ENCODE results near the gene UBE2H.

Gene UBE2H

DNA sequence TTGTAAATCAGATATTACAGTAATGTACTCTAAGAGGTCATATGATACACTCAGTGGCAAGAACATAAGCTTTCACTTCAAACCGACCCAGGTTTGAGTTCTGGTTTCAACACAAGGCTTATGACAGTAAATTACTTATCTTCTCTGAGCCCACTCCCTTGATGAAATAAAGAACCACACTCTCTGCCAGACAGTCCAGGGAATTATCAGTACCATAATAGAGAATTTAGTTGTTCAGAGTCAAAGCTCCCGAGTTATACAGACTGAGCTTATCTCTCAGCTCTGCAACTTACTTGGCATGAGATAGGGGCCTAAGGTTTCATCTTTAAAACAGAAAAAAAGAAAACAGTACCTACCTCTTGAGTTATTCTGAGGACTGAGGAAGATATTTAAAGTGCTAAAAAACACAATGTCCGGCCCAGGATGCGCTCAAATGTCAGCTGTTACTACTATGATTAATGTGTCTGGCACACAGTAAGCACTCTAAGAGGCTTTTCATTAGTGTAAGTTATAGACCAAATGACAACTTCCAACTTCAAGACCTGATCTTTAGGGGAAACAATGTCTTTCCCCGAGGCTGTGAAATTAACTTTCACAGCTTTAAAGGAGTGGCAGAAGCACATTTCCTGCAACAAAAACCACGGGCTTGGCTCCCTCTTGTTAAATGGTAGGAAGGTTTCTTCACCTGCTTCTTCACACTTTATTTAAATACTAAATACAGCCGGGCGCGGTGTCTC lies 38.1 kb downstream of the UBE2H start:
- H3K4me1 ChIP-seq (ENCODE audit: insufficient read depth, low read length): peaks cover 14% of the 10 kb centered on the region
- no peak overlapping the region for H3K4me3 ChIP-seq (ENCODE audit: low read length)
- peaks cover 2% of the 10 kb centered on the region for H3K9me3 ChIP-seq (ENCODE audit: low read length)
- H2AFZ ChIP-seq (ENCODE audit: low read depth, low read length): no peak overlapping the region
- H3K27me3 ChIP-seq (ENCODE audit: insufficient read depth, low read length): no peaks in the 10 kb centered on the region
- peaks cover 9% of the 10 kb centered on the region for H3K36me3 ChIP-seq (ENCODE audit: insufficient read depth, low read length)

DNA sequence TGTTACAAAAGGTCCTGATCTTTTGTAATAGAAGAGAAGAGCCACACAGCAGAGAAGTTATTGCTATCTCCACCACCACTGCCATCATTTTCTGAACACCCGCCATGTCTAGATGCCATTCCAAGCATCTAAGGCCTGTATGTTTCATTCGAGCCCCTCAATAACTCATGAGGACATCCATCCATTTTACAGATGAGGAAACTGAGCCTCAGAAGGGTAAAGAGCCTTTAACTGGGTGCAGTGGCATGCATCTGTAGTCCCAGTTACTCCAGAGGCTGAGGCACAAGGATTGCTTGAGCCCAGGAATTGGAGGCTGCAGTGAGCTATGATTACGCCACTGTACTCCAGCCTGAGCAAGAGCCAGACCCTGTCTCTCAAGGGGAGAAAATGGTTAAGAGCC lies 39.3 kb downstream of the UBE2H start:
- Histone ChIP-seq H2AFZ (ENCODE audit: low read depth, low read length) (no peak overlapping the region), H3K4me3 (ENCODE audit: low read length) (no peak overlapping the region), H3K9me3 (ENCODE audit: low read length) (peaks cover 2% of the 10 kb centered on the region), H3K36me3 (ENCODE audit: insufficient read depth, low read length) (peaks cover 6% of the 10 kb centered on the region), H3K4me1 (ENCODE audit: insufficient read depth, low read length) (peaks cover 24% of the 10 kb centered on the region), H3K27me3 (ENCODE audit: insufficient read depth, low read length) (no peaks in the 10 kb centered on the region)

DNA sequence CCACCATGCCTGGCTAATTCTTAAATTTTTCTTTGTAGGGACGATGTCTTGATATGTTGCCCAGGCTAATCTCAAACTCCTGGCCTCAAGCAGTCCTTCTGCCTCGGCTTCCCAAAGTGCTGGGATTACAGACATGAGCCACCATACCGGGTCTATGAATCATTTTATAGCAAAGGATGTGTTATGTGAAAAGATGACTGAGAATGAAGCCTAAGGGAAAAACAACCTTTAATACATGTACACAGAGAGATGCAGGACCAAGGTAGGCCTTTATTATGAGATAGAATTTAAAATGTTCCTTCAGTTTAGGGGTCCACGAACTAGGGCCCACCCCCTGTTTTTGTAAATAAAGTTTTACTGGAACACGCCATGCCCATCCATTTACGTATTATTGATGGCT lies 41.0 kb downstream of the UBE2H start:
- Histone ChIP-seq H3K4me1 (ENCODE audit: insufficient read depth, low read length) (peaks cover 20% of the 10 kb centered on the region), H3K36me3 (ENCODE audit: insufficient read depth, low read length) (peaks cover 6% of the 10 kb centered on the region), H3K27me3 (ENCODE audit: insufficient read depth, low read length) (no peaks in the 10 kb centered on the region), H3K9me3 (ENCODE audit: low read length) (peaks cover 2% of the 10 kb centered on the region), H2AFZ (ENCODE audit: low read depth, low read length) (no peak overlapping the region), H3K4me3 (ENCODE audit: low read length) (no peak overlapping the region)

DNA sequence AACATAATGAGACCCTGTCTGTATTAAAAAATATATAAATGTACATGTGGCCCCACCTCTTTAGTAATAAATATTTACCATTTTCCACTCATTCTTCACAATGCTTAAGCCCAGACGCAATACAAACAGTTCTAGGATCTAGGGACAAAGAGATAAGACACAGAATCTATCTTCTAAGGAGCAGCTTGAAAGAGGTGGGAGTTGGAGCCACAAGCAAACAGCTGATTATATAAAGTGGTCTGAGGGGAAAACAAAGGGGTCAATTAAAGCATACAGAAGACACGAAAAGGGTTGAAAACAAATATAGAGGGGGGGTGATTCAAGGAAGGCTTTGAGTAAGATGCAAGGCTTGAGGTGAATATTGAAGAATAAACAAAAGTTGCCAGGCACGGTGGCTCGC lies 43.1 kb downstream of the UBE2H start:
- Histone ChIP-seq H3K27me3 (ENCODE audit: insufficient read depth, low read length) (no peaks in the 10 kb centered on the region), H3K36me3 (ENCODE audit: insufficient read depth, low read length) (peaks cover 7% of the 10 kb centered on the region), H3K4me3 (ENCODE audit: low read length) (no peak overlapping the region), H2AFZ (ENCODE audit: low read depth, low read length) (no peak overlapping the region), H3K4me1 (ENCODE audit: insufficient read depth, low read length) (peaks cover 23% of the 10 kb centered on the region), H3K9me3 (ENCODE audit: low read length) (peaks cover 2% of the 10 kb centered on the region)

DNA sequence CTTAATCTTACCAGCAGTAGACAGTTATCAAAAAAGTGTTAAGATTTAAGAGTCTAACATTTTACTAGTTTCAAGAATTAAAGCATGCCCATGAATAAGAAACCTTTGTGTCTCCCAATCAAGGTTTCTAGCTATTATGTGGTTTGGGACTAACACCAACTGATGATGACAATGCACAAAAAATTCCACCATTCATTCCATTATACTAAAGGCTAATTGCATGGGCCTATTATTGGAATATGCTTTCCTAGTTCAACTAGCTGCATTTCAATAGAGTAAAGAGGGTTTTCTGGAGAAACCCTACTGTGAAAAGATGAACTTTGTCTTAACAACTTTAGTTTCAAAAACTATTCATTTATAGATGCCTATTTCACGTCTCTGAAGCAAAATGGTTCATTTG lies 44.6 kb downstream of the UBE2H start:
- Histone ChIP-seq H3K4me3 (ENCODE audit: low read length) (no peak overlapping the region), H3K9me3 (ENCODE audit: low read length) (no peaks in the 10 kb centered on the region), H3K4me1 (ENCODE audit: insufficient read depth, low read length) (peaks cover 23% of the 10 kb centered on the region), H3K36me3 (ENCODE audit: insufficient read depth, low read length) (peaks cover 6% of the 10 kb centered on the region), H2AFZ (ENCODE audit: low read depth, low read length) (no peak overlapping the region), H3K27me3 (ENCODE audit: insufficient read depth, low read length) (no peaks in the 10 kb centered on the region)

DNA sequence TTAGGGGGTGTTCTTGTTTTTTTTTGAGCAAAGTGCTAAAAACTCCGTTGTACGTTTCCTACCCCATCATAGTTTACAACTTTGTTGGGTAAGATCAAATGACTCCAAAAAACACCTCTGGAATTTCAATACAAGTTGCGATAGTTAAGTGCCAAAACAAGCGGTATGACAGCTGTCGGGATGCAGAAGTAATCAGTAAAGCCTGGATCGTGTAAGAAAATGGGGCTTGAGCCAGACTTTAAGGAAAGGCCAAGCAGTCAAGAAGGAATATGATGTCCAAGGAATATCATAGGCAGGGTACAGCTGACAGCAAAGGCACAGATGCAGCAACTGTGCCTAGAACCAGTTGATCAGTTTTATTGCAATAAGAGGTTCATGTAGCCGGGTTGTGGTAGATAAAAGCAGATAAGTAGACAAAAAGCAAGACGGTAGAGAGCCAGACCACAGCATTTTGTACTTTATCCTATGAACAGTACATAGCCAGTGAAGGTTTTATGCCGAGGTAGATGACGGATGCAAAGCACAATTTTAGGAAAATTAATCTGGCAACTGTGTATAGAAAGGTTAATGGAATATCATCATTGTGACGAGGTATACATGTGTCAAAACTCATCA lies 45.5 kb downstream of the UBE2H start:
- Histone ChIP-seq H2AFZ (ENCODE audit: low read depth, low read length) (no peak overlapping the region), H3K4me1 (ENCODE audit: insufficient read depth, low read length) (peaks cover 23% of the 10 kb centered on the region), H3K36me3 (ENCODE audit: insufficient read depth, low read length) (peaks cover 6% of the 10 kb centered on the region), H3K27me3 (ENCODE audit: insufficient read depth, low read length) (no peaks in the 10 kb centered on the region), H3K9me3 (ENCODE audit: low read length) (no peaks in the 10 kb centered on the region), H3K4me3 (ENCODE audit: low read length) (no peak overlapping the region)

DNA sequence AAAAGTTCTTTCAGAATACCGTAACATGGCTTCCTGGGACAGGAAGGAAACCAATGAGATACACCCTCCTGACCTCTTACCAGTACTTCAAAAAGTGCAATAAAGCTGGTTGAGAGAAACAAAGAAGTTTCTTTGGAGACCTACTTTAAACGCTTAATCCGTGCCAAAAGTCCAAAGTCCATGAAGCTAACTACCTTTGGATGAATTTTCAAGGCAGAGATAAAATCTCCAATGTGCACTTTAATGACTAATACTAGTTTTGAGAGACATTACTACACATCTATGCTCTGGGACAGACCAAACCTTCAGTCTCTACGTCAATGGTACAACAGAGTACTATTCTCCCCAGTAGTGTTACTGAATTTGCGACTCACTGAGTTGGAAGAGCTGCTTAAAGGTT lies 46.1 kb downstream of the UBE2H start:
- peaks cover 7% of the 10 kb centered on the region for H3K36me3 ChIP-seq (ENCODE audit: insufficient read depth, low read length)
- H2AFZ ChIP-seq (ENCODE audit: low read depth, low read length): no peak overlapping the region
- no peaks in the 10 kb centered on the region for H3K27me3 ChIP-seq (ENCODE audit: insufficient read depth, low read length)
- no peaks in the 10 kb centered on the region for H3K9me3 ChIP-seq (ENCODE audit: low read length)
- H3K4me3 ChIP-seq (ENCODE audit: low read length): no peak overlapping the region
- H3K4me1 ChIP-seq (ENCODE audit: insufficient read depth, low read length): peaks cover 23% of the 10 kb centered on the region

DNA sequence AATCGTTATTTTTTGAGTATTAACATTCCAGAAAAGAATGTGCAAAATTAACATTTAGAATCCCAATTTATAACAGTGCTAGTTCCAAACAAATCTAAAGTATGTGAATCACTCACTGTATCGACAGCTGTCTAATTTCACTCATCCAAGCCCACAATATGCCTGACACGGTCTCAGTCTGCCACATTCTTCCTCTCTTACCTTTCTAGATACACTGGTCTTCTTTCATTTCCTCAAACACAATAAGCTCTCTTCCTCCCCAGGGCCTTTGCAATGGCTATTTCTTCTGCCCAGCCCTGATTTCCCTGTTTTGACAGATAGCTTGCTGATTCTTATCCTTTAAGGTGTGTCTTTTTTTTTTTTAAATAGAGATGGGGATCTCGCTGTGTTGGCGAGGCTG lies 48.8 kb downstream of the UBE2H start:
- H3K4me1 ChIP-seq (ENCODE audit: insufficient read depth, low read length): peaks cover 17% of the 10 kb centered on the region

DNA sequence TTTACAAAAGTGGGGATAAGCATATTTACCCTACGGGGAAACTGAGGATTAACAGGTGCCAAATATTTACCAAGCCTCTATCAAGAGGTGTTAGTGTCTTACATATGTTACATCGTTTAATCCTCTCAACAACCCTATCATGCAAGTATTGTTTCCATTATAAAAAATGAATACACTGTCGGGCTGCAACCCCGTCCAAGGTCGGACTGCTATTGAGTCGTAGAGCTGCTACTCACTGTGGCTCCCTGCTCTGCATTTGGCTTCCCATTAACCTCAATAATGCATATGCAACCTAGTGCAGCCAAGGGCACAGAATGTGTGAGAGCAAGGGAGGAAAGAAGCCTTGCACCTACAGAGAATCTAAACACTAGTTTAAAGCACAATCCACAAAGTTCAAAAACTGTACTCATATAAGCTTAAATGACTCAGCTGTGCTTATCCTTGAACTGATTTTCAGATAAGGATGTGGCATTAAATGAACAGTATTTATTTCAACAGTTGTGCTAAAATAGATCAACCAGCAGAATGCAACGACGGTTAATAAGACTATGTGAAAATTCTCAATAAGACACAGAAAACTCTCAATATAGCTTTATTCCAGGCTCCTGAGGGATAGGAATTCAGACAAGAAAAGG lies 49.9 kb downstream of the UBE2H start:
- Histone ChIP-seq H3K36me3 (ENCODE audit: insufficient read depth, low read length) (peaks cover 16% of the 10 kb centered on the region), H3K4me1 (ENCODE audit: insufficient read depth, low read length) (peaks cover 7% of the 10 kb centered on the region), H3K27me3 (ENCODE audit: insufficient read depth, low read length) (no peaks in the 10 kb centered on the region), H2AFZ (ENCODE audit: low read depth, low read length) (no peak overlapping the region), H3K4me3 (ENCODE audit: low read length) (no peak overlapping the region), H3K9me3 (ENCODE audit: low read length) (no peaks in the 10 kb centered on the region)

More for the DNA sequence above, 48.8 kb downstream of the UBE2H start:
- H2AFZ ChIP-seq (ENCODE audit: low read depth, low read length): no peak overlapping the region
- no peaks in the 10 kb centered on the region for H3K27me3 ChIP-seq (ENCODE audit: insufficient read depth, low read length)
- H3K4me3 ChIP-seq (ENCODE audit: low read length): no peak overlapping the region
- H3K36me3 ChIP-seq (ENCODE audit: insufficient read depth, low read length): peaks cover 16% of the 10 kb centered on the region
- no peaks in the 10 kb centered on the region for H3K9me3 ChIP-seq (ENCODE audit: low read length)

DNA sequence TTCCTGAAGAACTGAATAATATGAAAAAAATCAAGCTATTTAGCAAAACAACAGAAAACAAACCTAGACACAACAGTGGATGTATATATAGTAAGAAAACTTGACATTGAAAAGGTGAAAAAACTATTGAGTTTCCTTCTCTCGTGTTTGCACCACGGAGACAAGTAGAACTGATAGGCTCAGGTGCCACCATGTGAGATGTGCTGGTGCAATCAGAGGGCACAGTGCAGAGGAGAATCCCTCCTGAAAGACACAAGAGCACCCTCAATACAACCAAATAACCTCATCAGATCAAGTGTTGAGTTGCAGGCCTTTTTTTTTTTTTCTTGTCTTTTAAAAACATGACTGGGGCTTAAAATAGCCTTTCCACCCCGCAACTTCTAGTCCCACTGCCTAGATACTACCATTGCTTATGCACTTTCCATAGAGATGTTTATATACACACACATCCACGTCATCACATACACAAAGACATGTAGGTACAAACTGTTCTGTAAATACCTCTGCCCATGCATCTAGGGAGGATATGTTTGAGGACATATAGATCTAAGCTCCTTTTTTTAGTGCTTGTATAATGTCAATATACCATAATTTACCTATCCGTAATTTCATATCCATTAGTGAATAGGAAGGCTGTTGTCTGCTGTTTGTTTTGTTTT lies 54.1 kb downstream of the UBE2H start:
- Histone ChIP-seq H3K4me1 (ENCODE audit: insufficient read depth, low read length) (no peaks in the 10 kb centered on the region), H3K27me3 (ENCODE audit: insufficient read depth, low read length) (no peaks in the 10 kb centered on the region), H3K4me3 (ENCODE audit: low read length) (no peak overlapping the region), H2AFZ (ENCODE audit: low read depth, low read length) (no peak overlapping the region), H3K9me3 (ENCODE audit: low read length) (no peaks in the 10 kb centered on the region), H3K36me3 (ENCODE audit: insufficient read depth, low read length) (peaks cover 17% of the 10 kb centered on the region)

DNA sequence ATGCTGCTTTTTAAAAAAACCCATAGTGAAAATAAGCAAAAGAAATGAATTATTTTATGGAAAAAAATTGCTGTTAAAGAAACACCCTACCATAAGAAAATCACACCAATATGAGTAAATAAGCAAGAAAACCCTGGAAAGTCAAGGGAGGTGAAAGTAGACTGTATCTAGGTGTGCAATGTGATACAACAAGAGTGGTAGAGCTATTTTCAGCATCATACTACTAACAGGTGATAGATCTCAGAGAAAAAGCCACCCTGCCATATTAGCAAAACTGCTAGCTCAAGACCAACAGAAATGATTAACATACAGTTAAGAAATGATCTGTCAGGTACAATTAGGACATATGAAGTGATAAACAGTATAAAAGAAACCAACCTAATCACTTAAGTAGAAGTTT lies 54.8 kb downstream of the UBE2H start:
- Histone ChIP-seq H3K4me1 (ENCODE audit: insufficient read depth, low read length) (no peaks in the 10 kb centered on the region), H2AFZ (ENCODE audit: low read depth, low read length) (no peak overlapping the region), H3K9me3 (ENCODE audit: low read length) (no peaks in the 10 kb centered on the region), H3K27me3 (ENCODE audit: insufficient read depth, low read length) (no peaks in the 10 kb centered on the region), H3K4me3 (ENCODE audit: low read length) (no peak overlapping the region), H3K36me3 (ENCODE audit: insufficient read depth, low read length) (peaks cover 17% of the 10 kb centered on the region)

DNA sequence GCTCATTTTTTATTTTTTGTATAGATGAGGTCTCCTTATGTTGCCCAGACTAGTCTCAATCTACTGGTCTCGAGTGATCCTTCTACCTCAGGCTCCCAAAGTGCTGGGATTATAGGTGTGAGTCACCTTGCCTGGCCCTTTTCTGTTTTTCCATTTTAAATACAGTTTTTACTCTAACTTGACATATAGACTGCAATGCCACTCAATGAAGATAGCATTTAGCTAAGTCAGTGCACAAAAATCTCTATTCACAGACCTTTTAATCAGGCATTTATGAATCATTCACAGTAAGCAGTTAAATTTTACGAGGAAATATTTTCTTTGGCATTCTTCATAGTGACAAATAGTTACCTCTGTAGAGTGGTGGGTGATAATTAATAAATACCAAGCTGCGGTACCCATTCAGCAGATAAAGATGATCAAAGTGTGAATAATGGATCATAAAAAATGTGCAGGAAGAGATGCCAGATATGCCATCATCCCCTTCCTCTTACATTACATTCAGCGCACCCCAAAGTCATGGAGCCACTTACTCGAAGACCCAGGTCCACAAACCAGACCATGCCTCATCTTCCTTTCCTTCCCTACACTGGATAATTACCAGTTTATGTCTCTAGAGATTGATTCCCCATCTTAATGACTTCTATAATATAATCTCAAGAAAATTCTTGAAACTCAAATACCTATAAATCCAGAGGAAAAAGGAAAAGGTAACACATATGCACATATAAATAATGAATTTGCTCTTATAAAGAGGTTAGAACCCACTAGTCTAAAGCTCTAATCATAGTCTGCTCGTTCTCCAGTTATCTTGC lies 56.0 kb downstream of the UBE2H start:
- Histone ChIP-seq H3K9me3 (ENCODE audit: low read length) (no peaks in the 10 kb centered on the region), H3K4me3 (ENCODE audit: low read length) (no peak overlapping the region), H2AFZ (ENCODE audit: low read depth, low read length) (no peak overlapping the region), H3K4me1 (ENCODE audit: insufficient read depth, low read length) (no peaks in the 10 kb centered on the region), H3K36me3 (ENCODE audit: insufficient read depth, low read length) (peaks cover 16% of the 10 kb centered on the region), H3K27me3 (ENCODE audit: insufficient read depth, low read length) (no peaks in the 10 kb centered on the region)

All from neuron (in vitro differentiated cells).